Cardiac septum (tissue), 1 donor: ENCODE results near the gene ZNF30. TPM values are rescaled to one million over a fixed set of nuclear protein-coding genes. Genes with fewer than 3 reads are reported as not detected.
A peak's percentile ranks its signal among the peaks of the same experiment; 100 is the strongest.
"Not testable (repeated sequence)": the region's sequence is repeated elsewhere in the genome, so short reads cannot be mapped to it uniquely, and the experiment has no call there.

Experiments
- DNase-seq: peaks from one replicate; pipeline ENCODE4 v3.0.0-alpha.2; 2020; ENCODE audit warnings: low spot score
- intact Hi-C: fragments of 100-400 bp; cut with DNase I; formaldehyde crosslinking; loops from one replicate; pipeline ENCODE4 v1.14.0; 2022
- total RNA-seq: library from RNA; stranded (reverse); fragmentation: NEBNext Ultra II Directional; extraction: Animal tissue kit (Norgen Biotek cat#: 25700); gene quantifications from one replicate; pipeline ENCODE4 v1.2.1, GENCODE V29; 2021
- donor health status: DM: no; HTN: no; CAD: no.

Gene ZNF30
- total RNA-seq, 1 donor from 2014 or later = 2.4 TPM

DNA sequence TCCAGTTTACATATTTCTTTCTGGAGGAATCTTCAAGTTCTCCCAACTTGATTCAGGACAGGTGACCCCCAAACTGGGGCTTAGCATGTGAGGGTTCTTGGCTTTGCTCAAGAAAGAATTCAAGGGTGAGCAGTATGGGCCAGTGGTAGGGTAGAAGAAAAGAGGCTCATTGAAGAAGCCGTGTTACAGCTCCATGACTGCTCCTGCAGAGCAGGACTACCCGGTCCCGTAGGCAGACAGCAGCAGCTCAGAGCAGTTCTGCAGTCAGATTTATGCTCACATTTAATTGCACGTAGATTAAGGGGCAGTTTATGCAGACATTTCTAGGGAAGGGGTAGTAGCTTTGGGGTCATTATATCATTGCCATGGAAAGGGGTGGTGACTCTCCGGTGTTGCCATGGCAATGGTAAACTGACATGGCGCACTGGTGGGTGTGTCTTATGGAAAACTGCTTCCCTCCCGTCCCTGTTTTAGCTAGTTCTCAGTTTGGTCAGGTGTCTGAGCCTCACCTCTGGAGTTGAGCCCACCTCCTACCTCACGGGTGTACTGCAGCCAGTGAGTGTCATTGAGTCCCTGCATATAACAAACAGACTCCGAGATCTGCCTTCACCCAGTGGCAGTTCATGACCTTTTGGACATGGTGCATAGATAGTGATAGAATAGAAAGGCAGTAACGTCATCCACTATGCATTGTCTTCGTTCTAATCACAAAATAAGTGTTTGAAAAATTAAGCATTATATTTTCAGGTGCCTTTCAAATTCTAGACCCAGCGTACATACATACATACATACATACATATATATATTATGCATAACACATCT, 53.3 kb downstream of the ZNF30 start:
- peak; percentile 57 for DNase-seq
- intact Hi-C loops = no loop called here

DNA sequence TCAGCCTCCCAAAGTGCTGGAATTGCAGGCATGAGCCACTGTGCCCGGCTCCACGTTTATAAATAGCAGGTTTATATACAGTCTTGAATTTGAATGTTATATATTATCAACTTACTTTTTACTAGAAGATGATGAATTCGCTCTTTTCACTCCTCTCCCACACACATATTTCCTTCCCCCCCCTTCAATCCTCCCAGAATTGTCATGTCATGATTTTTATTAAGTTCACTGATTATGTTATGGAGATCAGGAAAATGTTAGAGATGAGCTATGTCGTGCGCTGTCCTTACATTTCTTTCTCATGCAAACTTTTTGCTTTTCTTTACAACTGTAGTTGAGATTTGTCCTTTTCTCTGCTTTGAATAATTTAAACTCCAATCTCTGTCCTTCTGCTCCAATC, 55.6 kb downstream of the ZNF30 start:
- intact Hi-C loops = no loop called here
- DNase-seq = no peak

GRCh38 chr19:34983786-34984185, 57.1 kb downstream of the ZNF30 start:
- no peak for DNase-seq
- intact Hi-C loops = no loop called here

DNA sequence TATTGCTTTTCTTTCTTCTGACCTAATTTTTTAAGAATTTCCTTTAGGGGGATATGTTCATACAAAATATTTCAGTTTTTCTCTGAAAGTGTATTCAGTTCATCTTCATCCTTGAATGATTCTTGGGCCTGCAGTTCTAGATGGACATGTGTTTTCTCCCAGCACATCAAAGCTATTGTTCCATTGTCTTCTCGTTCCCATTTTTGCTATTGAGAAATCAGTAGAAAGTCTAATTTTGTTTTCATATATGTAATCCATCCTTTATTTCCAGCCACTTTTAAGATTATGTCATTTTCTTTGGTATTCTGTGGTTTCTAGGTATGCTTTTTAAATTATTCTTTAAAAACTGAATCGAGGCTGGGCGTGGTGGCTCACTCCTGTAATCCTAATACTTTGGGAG, 57.6 kb downstream of the ZNF30 start:
- DNase-seq = no peak
- intact Hi-C loops = no loop called here

DNA sequence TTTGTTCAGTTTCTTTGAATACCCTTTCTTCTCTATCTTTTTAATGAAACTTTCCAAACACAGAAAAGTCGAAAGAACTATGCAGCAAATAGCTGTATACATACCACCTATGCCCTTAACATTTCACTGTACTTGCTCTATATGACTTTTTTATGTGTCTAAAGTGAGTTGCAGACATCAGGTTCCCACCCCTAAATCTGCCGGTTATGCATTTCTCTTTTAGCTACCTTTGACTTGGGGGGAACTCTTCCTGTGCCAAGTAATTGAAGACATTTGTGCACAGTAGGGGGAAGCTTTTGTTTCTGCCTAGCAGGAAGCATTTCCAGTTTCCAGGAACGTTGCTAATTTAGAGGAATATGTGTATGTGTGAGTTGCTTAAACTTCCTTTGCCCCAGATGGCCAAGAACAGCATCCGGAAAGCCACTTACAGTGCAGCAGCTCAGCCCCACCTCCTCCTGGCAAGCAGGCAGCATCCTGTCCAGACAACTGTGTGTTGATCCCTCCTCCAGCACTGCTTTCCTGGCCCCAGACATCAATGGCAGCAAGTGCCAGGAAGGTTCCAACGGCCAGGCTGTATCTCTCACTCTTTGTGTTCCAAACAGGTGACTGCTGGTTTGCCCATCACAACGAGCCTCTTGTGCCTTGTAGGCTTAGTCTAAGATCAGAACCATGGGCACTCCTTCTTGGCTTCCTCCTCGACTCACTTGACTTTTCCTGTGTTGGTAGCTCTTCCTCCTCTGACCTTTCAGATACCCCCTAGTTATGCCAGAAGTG, 58.7 kb downstream of the ZNF30 start:
- peak; percentile 87 for DNase-seq
- intact Hi-C loops = no loop called here

DNA sequence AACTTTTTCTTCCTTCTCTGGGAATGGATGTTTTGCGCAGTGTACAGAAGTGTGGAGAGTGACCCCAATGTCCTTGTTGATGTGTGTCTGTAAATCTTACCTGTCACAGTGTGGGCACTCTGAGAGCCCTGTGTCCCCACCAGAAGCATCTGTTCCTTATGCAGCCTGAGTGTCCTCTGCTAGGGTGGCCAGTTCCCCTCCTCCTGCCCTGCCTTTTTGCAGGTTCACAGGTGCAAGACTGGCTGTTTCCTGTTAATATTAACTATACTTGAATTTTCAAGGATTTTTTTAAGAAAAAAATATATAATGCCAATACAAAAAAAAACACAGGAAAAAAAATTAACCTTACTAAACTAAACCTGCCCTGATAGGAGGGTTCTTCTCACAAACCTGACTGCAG, 61.4 kb downstream of the ZNF30 start:
- no peak for DNase-seq
- intact Hi-C loops = no loop called here

DNA sequence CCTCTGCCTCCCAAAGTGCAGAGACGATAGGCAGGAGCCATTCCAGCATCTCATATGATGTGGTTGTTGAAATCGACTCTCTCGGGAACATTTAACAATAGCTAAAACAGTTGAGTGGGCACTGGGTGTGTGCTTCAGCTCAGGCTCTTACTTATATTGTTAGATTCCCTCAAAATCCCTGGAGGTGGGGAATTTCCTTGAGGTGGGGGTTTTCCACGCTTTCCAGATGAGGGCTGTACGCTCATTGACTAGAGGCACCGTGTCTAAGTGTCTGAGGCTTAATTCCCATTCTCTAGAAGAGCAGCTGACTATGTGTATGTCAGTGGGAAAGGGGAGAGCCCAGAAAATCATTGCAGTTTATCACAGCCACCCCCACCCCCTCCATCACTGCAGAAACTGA, 62.6 kb downstream of the ZNF30 start:
- intact Hi-C loops = no loop called here
- no peak for DNase-seq

- no peak for DNase-seq
- intact Hi-C loops = no loop called here
Observed at GRCh38 chr19:34990578-34991192, 64.0 kb downstream of the ZNF30 start.

GRCh38 chr19:34991542-34992333, 65.0 kb downstream of the ZNF30 start:
- DNase-seq = no peak
- intact Hi-C loops = no loop called here

DNA sequence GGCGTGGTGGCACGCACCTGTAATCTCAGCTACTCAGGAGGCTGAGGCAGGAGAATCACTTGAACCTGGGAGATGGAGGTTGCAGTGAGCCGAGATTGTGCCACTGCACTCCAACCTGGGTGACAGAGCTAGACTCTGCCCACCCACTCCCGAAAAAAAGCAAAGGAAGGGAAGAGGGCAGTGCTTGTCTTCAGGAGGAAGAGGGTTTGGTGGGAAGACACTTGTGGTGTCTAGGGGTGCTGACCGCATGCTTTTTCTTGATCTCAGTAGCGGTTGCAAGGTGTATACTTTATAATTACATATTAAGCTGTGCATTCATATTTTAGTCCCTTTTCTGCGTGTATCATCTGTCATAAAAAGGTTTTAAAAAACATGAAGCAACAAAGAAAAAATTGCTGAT, 65.9 kb downstream of the ZNF30 start:
- DNase-seq, intact Hi-C loops: not testable (repeated sequence)

GRCh38 chr19:34994286-34994642, 67.6 kb downstream of the ZNF30 start:
- no peak for DNase-seq
- intact Hi-C loops = no loop called here

Other genes with a start within 250 kb of the ZNF30 start
- 1.2 TPM for gene SCGB2B2, start 249.7 kb upstream of the ZNF30 start, total RNA-seq
- gene ZNF302, start 249.2 kb upstream of the ZNF30 start, total RNA-seq = 32.6 TPM
- 19.3 TPM for gene ZNF181, start 192.7 kb upstream of the ZNF30 start, total RNA-seq
- 5.4 TPM for gene ZNF599, start 153.7 kb upstream of the ZNF30 start, total RNA-seq
- 4.0 TPM for gene ZNF792, start 37.3 kb downstream of the ZNF30 start, total RNA-seq
- 38.3 TPM for gene GRAMD1A, start 73.4 kb downstream of the ZNF30 start, total RNA-seq
- 58.7 TPM for gene SCN1B, start 103.6 kb downstream of the ZNF30 start, total RNA-seq
- 4.9 TPM for gene HPN, start 114.8 kb downstream of the ZNF30 start, total RNA-seq
- gene FXYD3, start 188.9 kb downstream of the ZNF30 start, total RNA-seq = not detected
- 8.1 TPM for gene LGI4, start 208.2 kb downstream of the ZNF30 start, total RNA-seq
- gene FXYD1, start 211.9 kb downstream of the ZNF30 start, total RNA-seq = 613 TPM
- gene FXYD7, start 216.4 kb downstream of the ZNF30 start, total RNA-seq = not detected
- gene FXYD5, start 227.8 kb downstream of the ZNF30 start, total RNA-seq = 19.0 TPM